Sciatic nerve (tissue), 2 donors: ENCODE results near the gene UBQLN4. TPM values are rescaled to one million over a fixed set of nuclear protein-coding genes. Genes with fewer than 3 reads are reported as not detected.

ENCODE experiments used
- ATAC-seq: fragments of 200-7000 bp; cut with Tn5 transposase; one replicate; pipeline ENCODE4 v1.9.1; 2020; ENCODE audit warnings: mild to moderate bottlenecking, moderate library complexity
- DNase-seq: peaks from one replicate; pipeline ENCODE4 v3.0.0-alpha.2; 2020; ENCODE audit warnings: low spot score
- intact Hi-C: fragments of 100-400 bp; cut with DNase I; formaldehyde crosslinking; loops from one replicate; pipeline ENCODE4 v1.14.2; 2022
- total RNA-seq: library from RNA; stranded (reverse); fragmentation: NEBNext Ultra II Directional; extraction: Animal tissue kit (Norgen Biotek cat#: 25700); gene quantifications from one replicate; pipeline ENCODE4 v1.2.1, GENCODE V29; 2021
- donor health status: DM: no; HTN: no; CAD: no.
- donor health status: DM: no; HTN: no; CAD: no.

Gene UBQLN4
- 37.6 TPM for total RNA-seq

GRCh38 chr1:156053768-156054499, at the start of gene UBQLN4:
Gene UBQLN4, minus strand, starts transcription at chr1:156053798. Its CDS starts 97 bp downstream, at chr1:156053701.
- DNase-seq: peak; percentile 93
- peak; percentile 72 for ATAC-seq
- intact Hi-C loops: no loop called here

GRCh38 chr1:156102633-156103511, 49.3 kb upstream of the UBQLN4 start:
- intact Hi-C loops: no loop called here
- ATAC-seq (no peak), DNase-seq (no peak)

GRCh38 chr1:156101880-156102279, 48.3 kb upstream of the UBQLN4 start:
- ATAC-seq (no peak), DNase-seq (no peak)
- intact Hi-C loops: no loop called here

DNA sequence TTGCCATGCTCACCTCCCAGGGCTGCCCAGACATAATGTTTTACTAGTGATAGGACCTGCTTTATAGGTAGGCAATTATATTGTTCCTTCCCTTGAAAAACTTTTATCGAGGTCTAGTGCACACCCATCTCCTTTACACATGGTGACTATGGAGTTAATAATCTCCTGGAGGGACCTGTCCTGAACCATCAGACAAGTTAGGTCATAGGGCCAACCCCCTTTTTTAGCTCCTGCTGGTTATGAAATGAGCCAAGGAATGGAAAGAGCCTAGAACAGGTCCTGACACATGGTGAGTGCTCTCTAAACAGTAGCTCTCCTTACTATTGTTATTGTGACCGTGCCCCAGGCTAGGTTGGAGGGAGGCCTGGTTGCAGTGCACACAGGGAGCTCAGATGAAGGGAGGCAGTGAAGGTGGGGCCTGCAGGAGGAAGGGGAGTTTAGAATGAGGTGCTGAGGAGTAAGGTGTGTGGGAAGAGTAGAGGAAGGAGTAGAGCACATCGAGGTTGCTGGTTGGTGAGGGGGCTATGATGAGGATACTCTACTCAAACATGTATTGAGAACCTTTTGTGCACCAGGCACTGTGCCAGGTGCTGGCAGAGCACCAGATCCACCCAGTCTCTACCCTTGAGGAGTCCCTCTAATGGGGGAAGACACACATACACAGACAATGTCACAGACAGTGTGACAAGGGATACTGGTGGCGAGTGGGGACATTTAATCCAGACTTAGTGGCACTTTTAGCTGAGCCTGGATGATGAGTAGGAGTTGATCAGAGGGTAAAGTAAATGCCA, 46.8 kb upstream of the UBQLN4 start:
- intact Hi-C loops: no loop called here
- DNase-seq: no peak
- no peak for ATAC-seq

DNA sequence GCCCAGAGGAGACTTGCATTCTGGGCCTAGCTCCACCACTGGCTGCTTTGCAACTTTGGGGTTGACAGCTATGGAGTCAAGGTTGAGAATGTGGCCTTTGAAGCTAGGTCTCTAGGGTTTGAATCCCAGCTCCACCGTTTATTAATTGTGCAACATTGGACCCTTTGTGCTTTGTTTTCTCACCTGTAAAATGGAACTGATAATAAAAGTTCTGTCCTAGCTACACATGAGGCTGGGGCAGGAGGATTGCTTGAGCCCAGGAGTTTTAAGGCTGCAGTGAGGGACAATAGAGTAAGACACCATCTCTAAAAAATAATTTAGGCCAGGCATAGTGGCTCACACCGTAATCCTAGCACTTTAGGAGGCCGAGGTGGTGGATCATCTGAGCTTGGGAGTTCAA, 45.7 kb upstream of the UBQLN4 start:
- intact Hi-C loops: no loop called here
- DNase-seq (no peak), ATAC-seq (no peak)

- ATAC-seq (no peak), DNase-seq (no peak)
- intact Hi-C loops: no loop called here
Observed at GRCh38 chr1:156098784-156099183, 45.2 kb upstream of the UBQLN4 start.

DNA sequence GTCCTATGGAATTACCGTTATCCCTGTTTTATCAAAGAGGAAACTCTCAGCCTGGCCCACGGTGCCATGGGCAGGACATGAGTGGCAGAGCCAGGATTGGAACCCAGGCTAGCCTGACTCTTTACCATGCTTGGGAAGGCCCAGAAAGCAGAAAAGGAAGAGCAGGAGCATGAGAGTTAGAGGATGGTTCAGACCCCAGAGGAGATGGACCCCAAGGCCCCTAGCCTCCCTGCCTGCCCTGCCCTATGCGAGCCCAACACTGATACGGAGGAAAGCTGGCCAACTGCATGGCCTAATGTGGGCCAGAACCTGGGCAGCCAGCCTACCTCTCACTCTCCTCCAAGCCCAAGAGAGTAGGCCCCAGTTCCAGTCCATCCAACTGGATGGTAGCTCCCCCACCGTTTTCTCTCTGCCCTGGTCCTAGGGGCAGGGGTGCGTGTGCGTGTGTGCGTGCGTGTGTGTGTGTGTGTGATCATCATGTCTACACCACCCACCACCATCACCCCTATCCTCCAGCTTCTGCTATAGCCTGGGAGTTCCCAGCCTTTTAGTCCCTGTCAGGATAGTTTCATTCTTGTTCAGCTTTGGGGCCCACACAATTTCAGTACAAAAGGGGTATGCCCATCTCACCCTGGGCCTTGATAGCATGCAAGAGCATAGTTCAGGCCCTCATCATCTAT, 44.0 kb upstream of the UBQLN4 start:
- intact Hi-C loops: no loop called here
- ATAC-seq (peak; percentile 0), DNase-seq (no peak)

- peak; percentile 95 for DNase-seq
- intact Hi-C loops: loop anchor here (1.0 kb wide), 1 partner anchor 33 kb away; no protein-coding TSS in a partner anchor
- peak; percentile 97 for ATAC-seq
Observed at GRCh38 chr1:156096640-156097391, 43.2 kb upstream of the UBQLN4 start.

- intact Hi-C loops: loop anchor here (1.0 kb wide), 1 partner anchor 34 kb away; no protein-coding TSS in a partner anchor
- ATAC-seq (peak; percentile 19), DNase-seq (no peak)
Observed at GRCh38 chr1:156095906-156096508, 42.4 kb upstream of the UBQLN4 start.

GRCh38 chr1:156091610-156092009, 38.0 kb upstream of the UBQLN4 start:
- DNase-seq (no peak), ATAC-seq (no peak)
- intact Hi-C loops: loop anchor here (5.0 kb wide), 1 partner anchor 131 kb away; no protein-coding TSS in a partner anchor

- intact Hi-C loops: loop anchor here (5.0 kb wide), 1 partner anchor 131 kb away; no protein-coding TSS in a partner anchor
- peak; percentile 93 for DNase-seq
- ATAC-seq: peak; percentile 87
Observed at GRCh38 chr1:156090840-156091188, 37.2 kb upstream of the UBQLN4 start.

DNA sequence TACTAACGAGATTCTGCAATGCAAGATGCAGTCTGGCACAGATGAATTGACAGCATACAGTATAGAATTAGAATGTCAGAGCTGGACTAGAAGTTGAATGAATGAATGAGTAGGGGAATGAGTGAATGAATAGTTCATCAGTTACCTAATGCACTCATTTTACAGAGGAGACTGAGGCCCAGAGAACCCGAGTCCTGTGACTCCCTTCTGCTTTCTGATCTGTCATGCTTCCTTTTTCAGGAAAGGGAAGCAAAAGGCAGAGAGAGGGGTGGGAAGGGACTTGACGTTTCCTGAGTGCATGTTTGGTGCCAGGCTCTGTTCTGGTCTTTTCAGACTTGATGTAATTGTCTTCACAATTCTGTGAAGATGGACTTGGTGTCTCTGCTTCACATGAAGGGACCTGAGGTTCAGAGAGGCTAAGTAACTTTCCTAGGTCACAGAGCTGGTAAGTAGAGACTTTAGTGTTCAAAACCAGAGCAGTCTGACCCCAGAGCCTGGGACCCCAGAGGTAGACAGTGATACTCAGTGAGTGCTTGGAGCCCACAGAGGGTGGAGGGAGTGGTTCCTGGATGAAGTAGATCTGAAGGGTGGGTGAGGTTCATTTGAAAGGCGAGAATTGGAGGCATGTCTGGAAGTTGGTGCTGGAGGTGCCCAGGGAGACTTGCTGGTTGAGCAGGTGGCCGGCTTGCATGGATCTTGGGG, 36.7 kb upstream of the UBQLN4 start:
- DNase-seq: no peak
- intact Hi-C loops: loop anchor here (5.0 kb wide), 1 partner anchor 132 kb away; no protein-coding TSS in a partner anchor
- ATAC-seq: peak; percentile 64

DNA sequence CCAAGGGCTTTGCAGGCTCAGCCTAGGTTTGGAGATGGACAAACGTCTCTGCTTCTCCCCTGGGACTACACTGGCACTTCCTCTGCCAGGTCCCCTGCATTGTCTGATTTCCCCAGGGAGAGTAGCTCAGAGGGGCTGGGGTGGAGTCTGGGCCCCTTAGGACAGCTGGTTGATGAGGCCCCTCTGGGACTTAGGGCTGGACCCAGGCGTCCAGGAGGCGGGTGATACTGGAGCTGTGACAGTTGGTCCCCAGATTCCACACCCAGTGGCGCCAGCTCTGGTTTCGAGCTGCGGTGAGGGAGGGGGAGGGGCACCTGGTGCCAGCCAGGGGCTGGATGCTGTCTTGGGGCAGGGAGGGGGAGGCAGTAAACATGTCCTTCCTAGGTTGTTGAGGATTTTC, 36.1 kb upstream of the UBQLN4 start:
- ATAC-seq (peak; percentile 8), DNase-seq (no peak)
- intact Hi-C loops: loop anchor here (5.0 kb wide), 1 partner anchor 133 kb away; no protein-coding TSS in a partner anchor

DNA sequence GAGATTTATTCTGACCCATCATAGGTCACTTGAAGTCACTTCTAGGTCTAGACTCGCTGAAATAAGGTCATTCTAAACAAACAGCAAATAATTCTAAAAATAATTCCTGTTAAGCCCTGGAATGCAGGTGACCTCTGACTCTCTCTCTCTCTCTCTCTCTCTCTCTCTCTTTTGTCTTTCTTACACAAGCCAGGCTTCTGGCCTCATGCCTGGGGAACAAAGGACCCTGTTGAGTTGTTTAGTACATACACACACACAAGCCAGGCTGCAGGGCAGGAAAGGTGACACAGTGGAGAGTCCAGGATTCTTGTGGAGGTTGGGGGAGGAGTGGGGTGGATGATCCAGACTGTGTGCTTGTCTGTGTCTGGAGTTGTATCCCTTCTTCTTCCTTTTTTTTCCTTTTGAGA, 32.7 kb upstream of the UBQLN4 start:
- no peak for DNase-seq
- ATAC-seq: no peak
- intact Hi-C loops: no loop called here

DNA sequence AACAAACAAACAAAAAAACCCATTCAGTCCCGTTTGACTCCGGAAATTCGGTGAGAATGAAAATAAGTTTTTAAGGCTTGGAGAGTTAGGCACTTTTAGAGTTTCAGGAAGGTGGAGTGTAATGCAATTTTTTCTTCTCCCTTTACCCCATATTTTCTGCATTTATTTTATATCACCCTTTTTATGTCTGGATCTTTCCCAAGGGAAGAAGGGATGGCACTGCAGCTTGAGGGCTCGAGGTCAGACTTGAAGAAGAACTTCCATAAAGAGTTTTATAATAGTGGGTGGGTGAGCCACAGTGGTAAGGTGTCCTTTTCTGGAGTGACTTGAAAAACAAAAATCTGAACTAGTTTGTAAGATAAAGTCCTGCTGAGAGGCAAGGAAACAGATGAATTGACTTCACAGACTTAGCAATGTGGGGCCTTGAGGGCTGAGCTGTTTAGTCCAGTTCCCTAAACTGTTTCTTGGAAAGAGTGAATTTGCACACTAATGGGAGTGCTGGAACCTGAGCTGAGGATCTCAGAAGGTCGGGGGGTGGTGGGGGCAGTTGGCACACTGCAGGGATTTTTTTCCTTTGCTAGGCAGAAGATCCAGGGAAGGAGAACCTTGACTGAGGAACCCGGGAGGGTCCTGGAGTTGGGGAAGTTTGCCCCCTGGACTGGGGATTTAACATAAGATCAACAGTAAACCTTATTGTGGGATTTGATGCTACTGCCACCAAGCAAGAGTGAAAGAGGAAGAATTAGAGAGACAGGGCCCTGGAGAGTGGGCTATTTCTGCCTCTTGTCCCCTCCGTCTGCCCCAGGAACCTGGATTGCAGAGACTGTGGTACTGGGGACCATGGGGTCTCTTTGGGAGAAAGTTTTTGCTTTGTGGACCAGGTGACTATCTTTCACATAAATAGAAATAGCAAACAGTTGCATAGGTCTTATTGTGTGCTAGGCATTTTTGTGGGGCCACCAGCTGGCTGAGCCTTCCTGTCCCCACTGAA, 30.5 kb upstream of the UBQLN4 start:
- ATAC-seq: no peak
- no peak for DNase-seq
- intact Hi-C loops: no loop called here
